ENCODE measurements around the gene ISOC2.

Gene ISOC2

DNA sequence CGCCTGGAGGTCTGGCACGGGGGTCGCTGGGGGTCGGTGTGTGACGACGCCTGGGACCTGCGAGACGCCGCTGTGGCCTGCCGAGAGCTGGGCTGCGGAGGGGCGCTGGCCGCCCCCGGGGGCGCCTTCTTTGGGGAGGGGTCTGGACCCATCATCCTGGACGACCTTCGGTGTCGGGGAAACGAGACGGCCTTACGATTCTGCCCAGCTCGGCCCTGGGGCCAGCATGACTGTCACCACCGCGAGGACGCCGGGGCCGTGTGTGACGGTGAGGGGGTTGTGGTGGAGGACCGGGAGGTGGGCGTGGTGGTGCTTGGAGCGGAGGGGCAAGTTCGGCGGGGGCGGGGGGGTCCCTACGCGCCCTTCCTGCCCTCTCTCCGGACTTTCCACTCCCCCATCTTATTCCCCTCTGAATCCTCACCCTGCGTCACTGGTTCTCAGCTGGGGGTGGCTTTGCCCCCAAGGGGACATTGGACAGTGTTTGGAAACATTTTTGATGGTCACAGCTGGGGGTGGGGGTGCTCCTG lies 32.3 kb upstream of the ISOC2 start:
- TF ChIP-seq, protein P1, sequence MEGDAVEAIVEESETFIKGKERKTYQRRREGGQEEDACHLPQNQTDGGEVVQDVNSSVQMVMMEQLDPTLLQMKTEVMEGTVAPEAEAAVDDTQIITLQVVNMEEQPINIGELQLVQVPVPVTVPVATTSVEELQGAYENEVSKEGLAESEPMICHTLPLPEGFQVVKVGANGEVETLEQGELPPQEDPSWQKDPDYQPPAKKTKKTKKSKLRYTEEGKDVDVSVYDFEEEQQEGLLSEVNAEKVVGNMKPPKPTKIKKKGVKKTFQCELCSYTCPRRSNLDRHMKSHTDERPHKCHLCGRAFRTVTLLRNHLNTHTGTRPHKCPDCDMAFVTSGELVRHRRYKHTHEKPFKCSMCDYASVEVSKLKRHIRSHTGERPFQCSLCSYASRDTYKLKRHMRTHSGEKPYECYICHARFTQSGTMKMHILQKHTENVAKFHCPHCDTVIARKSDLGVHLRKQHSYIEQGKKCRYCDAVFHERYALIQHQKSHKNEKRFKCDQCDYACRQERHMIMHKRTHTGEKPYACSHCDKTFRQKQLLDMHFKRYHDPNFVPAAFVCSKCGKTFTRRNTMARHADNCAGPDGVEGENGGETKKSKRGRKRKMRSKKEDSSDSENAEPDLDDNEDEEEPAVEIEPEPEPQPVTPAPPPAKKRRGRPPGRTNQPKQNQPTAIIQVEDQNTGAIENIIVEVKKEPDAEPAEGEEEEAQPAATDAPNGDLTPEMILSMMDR (IDR thresholded peaks at IDR 0.05; ENCODE audit: insufficient read depth, low read depth, low read length, missing control alignments), result no peak
- no peak for DNase-seq (ENCODE audit: low read depth)
- H3K4me3 ChIP-seq (ENCODE audit: low read depth, low read length), result no peak overlapping the region

DNA sequence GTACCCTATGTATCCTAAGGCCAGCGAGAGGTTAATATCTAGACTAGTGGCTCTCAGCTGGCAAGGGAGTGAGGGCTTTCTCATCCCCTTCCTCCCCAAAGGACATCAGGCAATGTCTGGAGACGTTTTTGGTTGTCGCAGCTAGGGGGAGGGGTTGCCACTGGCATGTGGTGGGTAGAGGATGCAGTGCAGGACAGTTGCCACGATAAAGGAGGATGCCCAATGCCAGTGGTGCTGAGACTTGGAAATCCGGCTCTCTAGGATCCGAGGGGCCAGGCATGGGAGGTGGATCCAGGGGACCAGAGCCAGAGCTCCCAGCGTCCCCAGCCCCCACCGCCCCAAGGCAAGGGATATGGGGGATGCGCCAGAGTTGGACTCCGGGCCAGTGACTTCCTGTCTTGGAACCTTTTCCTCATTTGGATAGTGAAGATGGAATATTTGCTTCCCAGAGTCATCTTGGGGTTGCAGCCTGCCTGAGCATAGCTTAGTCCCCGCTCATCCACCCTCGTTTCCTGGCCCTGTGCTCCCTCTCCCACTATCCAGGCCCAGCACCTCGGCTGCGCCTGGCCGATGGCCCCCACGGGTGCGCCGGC lies 31.7 kb upstream of the ISOC2 start:
- H3K4me3 ChIP-seq (ENCODE audit: low read depth, low read length), result no peak overlapping the region
- TF ChIP-seq, protein P1 (IDR thresholded peaks at IDR 0.05; ENCODE audit: insufficient read depth, low read depth, low read length, missing control alignments), result no peak
- DNase-seq (ENCODE audit: low read depth), result no peak

DNA sequence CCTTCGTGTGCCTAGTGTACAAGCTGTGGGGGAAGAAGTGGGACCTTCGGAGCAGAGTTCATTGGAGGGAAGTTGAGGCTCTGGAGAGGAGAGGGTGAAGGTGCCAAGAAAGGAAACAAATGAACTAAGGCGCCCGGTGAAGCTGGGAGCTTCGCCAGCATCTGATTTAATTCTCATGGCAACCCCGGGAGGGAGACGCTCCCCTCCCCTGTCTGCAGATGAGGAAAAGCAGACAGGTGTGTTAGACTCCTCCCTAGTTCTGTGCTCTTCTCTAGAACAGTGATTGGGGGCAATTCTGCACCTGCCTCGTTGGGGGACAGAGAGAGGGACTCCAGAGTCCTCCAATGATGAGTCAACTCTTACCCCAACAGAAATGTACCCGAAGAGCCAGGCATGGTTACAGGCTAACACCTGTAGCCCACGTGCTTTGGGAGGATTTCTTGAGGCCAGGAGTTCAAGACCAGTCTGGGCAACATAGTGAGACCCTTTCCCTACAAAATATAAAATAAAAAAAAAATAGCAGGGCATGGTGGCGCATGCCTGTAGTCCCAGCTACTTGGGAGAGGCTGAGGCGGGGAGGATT lies 31.0 kb upstream of the ISOC2 start:
- H3K4me3 ChIP-seq (ENCODE audit: low read depth, low read length), result no peak overlapping the region
- TF ChIP-seq, protein P1 (IDR thresholded peaks at IDR 0.05; ENCODE audit: insufficient read depth, low read depth, low read length, missing control alignments), result no peak
- no peak for DNase-seq (ENCODE audit: low read depth)

DNA sequence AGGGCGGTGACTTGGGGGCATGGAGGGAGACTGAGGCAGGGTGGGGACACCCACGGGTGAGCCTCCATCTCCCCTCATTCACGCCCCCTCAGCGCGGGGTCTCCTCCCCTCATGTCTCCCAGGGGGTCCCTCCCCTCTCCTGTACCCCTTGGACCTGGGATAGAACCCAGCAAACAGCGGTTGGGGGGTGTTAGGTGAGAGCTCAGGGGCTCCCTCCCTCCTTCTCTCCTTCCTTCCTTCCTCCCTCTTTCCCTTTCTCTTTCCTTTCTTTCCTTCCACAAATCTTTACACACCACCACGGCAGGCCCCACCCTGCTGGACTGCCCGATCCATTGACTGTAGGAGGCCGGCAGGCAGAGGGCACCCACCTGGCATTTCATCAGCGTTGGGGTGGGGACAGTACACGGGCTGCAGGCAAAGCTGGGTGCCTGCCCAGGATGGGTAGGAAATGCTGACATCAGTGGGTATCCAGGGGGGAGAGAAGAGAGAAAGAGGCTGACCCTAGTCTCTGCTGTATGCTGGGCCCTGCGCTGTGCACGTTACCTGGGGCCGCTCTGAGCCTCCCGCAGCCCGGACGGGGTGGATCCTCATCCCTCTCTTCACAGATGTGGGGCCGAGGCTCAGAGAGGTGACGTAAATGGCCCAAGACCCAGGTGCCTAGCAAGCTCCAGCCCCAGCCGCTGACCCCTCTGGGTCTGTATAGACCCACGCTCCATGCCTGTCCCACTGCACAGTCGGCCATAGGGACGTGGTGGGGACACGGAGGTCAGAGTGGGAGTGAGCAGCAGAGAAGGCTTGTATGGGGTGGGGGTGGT lies 30.3 kb upstream of the ISOC2 start:
- TF ChIP-seq, protein P1 (IDR thresholded peaks at IDR 0.05; ENCODE audit: insufficient read depth, low read depth, low read length, missing control alignments), result no peak

DNA sequence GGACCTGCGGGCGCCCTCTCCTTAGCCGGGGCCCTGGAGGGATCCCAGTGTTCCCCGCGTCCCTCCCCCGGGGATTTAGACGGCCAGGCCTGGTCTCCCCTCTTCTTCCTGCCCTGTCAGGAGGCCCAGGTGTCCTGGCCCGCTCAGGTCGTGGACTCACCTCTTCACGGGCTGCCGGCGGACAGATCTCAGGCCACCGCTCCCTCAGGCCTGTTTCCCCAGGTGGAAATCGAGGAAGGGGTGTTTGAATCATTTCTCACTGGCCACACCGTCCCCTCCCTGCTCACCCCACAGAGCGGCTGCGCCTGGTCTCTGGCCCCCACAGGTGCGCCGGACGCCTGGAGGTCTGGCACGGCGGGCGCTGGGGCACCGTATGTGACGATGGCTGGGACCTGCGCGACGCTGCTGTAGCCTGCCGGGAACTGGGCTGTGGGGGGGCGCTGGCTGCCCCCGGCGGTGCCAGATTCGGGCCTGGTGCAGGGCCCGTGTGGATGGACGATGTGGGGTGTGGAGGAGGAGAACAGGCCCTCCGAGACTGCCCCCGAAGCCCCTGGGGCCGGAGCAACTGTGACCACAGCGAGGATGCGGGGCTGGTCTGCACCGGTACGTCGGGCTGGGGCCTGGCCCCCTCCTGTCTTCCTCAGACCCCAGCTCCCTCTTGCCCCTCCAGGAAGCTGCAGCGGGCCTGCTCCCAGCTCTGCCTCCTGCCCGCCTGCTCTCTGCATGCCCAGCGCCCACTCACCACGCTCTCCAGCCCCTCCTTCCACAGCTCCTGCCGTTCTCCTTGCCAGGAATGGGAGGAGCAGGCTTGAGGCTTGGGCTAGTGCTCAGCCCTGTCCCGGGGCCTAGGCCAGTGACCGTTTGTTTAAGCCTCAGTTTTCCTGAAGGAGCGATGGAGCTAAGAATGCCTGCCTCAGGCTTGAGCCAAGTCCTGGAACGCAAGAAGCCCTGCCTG lies 29.3 kb upstream of the ISOC2 start:
- no peak overlapping the region for H3K4me3 ChIP-seq (ENCODE audit: low read depth, low read length)
- no peak for DNase-seq (ENCODE audit: low read depth)
- TF ChIP-seq, protein P1 (IDR thresholded peaks at IDR 0.05; ENCODE audit: insufficient read depth, low read depth, low read length, missing control alignments), result no peak

More for the DNA sequence above, 30.3 kb upstream of the ISOC2 start:
- H3K4me3 ChIP-seq (ENCODE audit: low read depth, low read length), result no peak overlapping the region
- DNase-seq (ENCODE audit: low read depth), result no peak
